Ecto neural progenitor cell (in vitro differentiated cells): ENCODE results near the gene MATN1.

Source experiments
- DNase-seq: peaks from one replicate; pipeline ENCODE4 v3.0.0-alpha.2; 2018; ENCODE audit warnings: low spot score

MATN1 gene

GRCh38 chr1:30680429-30680828 is 43.0 kb downstream of the MATN1 start:
- no peak for DNase-seq

- DNase-seq, result no peak
Measured at GRCh38 chr1:30679976-30680305, 43.4 kb downstream of the MATN1 start.

GRCh38 chr1:30679201-30679975 is 44.0 kb downstream of the MATN1 start:
- DNase-seq, result no peak

GRCh38 chr1:30678209-30678608 is 45.2 kb downstream of the MATN1 start:
- no peak for DNase-seq

- DNase-seq, result no peak
Measured at GRCh38 chr1:30677471-30677870, 45.9 kb downstream of the MATN1 start.

- DNase-seq, result no peak
Measured at GRCh38 chr1:30675761-30676160, 47.6 kb downstream of the MATN1 start.

- DNase-seq, result no peak
Measured at GRCh38 chr1:30675289-30675688, 48.1 kb downstream of the MATN1 start.

- no peak for DNase-seq
Measured at GRCh38 chr1:30673395-30673794, 50.0 kb downstream of the MATN1 start.

GRCh38 chr1:30672661-30673060 is 50.7 kb downstream of the MATN1 start:
- DNase-seq, result no peak

- DNase-seq, result no peak
Measured at GRCh38 chr1:30670240-30671060, 52.9 kb downstream of the MATN1 start.

GRCh38 chr1:30668546-30669327 is 54.6 kb downstream of the MATN1 start:
- DNase-seq, result no peak

GRCh38 chr1:30668024-30668423 is 55.4 kb downstream of the MATN1 start:
- DNase-seq, result no peak

GRCh38 chr1:30666756-30667273 is 56.6 kb downstream of the MATN1 start:
- no peak for DNase-seq

- no peak for DNase-seq
Measured at GRCh38 chr1:30665216-30666010, 58.0 kb downstream of the MATN1 start.

GRCh38 chr1:30664103-30664755 is 59.2 kb downstream of the MATN1 start:
- DNase-seq, result no peak

- no peak for DNase-seq
Measured at GRCh38 chr1:30663596-30664091, 59.7 kb downstream of the MATN1 start.

GRCh38 chr1:30662291-30662840 is 61.0 kb downstream of the MATN1 start:
- no peak for DNase-seq

GRCh38 chr1:30661311-30661710 is 62.1 kb downstream of the MATN1 start:
- no peak for DNase-seq
